Large intestine (tissue), 3 donors: ENCODE results near the gene SH3GL3. TPM values are rescaled to one million over a fixed set of nuclear protein-coding genes. Genes with fewer than 3 reads are reported as not detected.

Experiments used
- DNase-seq, 2 donors: peaks; one replicate each; pipeline versions ENCODE4 v3.0.0 to v3.0.0-alpha.2; 2013
- H3K27ac ChIP-seq: one replicate; pipeline ENCODE4 v1.5.1; 2013; ENCODE audit warnings: low read length
- H3K27me3 ChIP-seq: 2 replicates; pipeline ENCODE4 v1.6.1; 2013; ENCODE audit warnings: low read length; ENCODE audit not compliant: control insufficient read depth, insufficient read depth
- H3K36me3 ChIP-seq: 2 replicates; pipeline ENCODE4 v1.6.1; 2013; ENCODE audit warnings: low read length; ENCODE audit not compliant: control insufficient read depth, insufficient read depth
- H3K4me1 ChIP-seq: one replicate; pipeline ENCODE4 v1.6.1; 2013; ENCODE audit warnings: low read length; ENCODE audit not compliant: control insufficient read depth, insufficient read depth
- H3K4me3 ChIP-seq: one replicate; pipeline ENCODE4 v1.5.1; 2013; ENCODE audit warnings: low read length
- H3K9me3 ChIP-seq: one replicate; pipeline ENCODE4 v1.6.1; 2013; ENCODE audit warnings: mild to moderate bottlenecking, low read depth, low read length, moderate library complexity; ENCODE audit not compliant: control insufficient read depth
- WGBS: methylation state at CpG from one replicate; pipeline ENCODE4 v1.1.5; 2013; ENCODE audit warnings: low lambda C conversion rate; ENCODE audit not compliant: insufficient coverage; 5-methylcytosine and 5-hydroxymethylcytosine counted together
- polyA plus RNA-seq: library from polyadenylated mRNA; unstranded; fragments of 120-200 nt; gene quantifications from one replicate; pipeline ENCODE4 v1.2.1, GENCODE V29; 2013

Gene SH3GL3
- polyA plus RNA-seq, 1 donor: 4.7 TPM

DNA sequence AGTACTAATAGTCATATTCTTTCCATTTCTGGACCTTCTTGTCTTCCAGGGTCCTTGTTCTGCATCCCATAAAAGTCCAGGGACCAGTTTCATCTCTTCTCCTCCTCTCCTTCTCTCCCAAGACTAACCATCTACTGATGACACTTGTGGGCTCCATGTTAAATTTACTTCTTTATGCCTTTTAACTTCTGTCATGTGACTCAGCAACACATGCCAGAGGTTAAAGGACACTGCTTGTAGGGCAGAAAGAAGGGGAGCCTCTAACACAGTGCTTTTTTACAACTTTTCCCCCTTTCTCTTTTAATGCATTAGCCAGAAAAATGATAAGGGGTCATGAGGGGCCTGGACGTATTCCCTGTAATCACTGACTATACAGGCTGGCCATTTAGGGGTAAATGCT is 10.0 kb downstream of the SH3GL3 start:
- Histone ChIP-seq H3K27me3 (no peaks in the 10 kb centered on the region), H3K27ac (no peak overlapping the region), H3K4me1 (no peaks in the 10 kb centered on the region), H3K36me3 (no peaks in the 10 kb centered on the region), H3K4me3 (no peak overlapping the region), H3K9me3 (no peaks in the 10 kb centered on the region)
- no CpG with 5 or more reads among the region's 1 CpG for WGBS
- no peak for DNase-seq

- Histone ChIP-seq H3K4me1 (no peaks in the 10 kb centered on the region), H3K27ac (no peak overlapping the region), H3K4me3 (no peak overlapping the region), H3K36me3 (no peaks in the 10 kb centered on the region), H3K27me3 (no peaks in the 10 kb centered on the region), H3K9me3 (no peaks in the 10 kb centered on the region)
- no CpG with 5 or more reads among the region's 3 CpGs for WGBS
- DNase-seq: no peak
Measured at GRCh38 chr15:83458381-83458780, 11.2 kb downstream of the SH3GL3 start.

DNA sequence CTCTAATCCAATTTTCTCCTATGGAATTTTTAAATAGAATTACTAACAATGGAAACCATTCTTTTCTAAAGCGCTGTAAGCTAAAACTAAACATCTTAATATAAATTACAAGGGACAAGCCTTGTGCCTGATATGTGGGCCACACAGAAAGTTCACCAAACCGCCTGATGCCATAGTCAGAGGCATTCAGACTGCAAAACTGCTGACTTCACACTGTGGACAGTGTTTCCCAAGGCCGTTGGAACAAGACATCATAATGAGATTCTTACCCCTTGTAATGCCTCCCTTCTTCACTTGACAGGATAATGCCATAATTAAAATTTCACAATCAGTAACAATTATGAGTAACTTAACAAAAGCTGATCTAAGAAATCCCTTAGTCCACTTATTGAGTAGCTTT is 14.9 kb downstream of the SH3GL3 start:
- WGBS: no CpG with 5 or more reads among the region's 3 CpGs
- Histone ChIP-seq H3K27me3 (no peaks in the 10 kb centered on the region), H3K9me3 (no peaks in the 10 kb centered on the region), H3K4me3 (no peak overlapping the region), H3K4me1 (no peaks in the 10 kb centered on the region), H3K36me3 (no peaks in the 10 kb centered on the region), H3K27ac (no peak overlapping the region)
- no peak for DNase-seq

DNA sequence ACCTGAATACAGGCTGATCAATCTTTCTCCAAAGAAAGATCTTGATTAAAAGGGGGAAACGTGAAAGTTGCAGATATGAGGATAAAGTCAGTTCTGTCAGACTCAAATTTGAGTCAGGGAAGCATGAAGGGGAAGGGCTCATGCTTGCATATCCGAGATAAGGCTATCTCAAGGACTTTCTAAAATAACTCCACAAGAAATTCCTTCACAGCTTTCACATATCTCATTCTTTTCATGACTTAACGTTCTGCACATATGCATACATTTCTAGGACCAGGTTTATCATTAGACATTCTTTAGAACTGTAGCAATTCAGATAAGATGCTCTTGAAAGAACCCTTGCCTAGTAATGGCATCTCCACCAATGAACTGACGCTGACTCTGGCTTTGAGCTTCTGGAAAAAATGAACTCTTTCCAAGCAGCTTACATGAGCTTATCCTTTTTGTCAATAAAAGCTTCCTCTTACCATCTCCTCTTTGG is 15.9 kb downstream of the SH3GL3 start:
- H3K9me3 ChIP-seq: no peaks in the 10 kb centered on the region
- H3K27me3 ChIP-seq: no peaks in the 10 kb centered on the region
- H3K4me3 ChIP-seq: no peak overlapping the region
- H3K27ac ChIP-seq: no peak overlapping the region
- H3K36me3 ChIP-seq: no peaks in the 10 kb centered on the region
- H3K4me1 ChIP-seq: no peaks in the 10 kb centered on the region
- 20% methylated on average over 2 of the region's 4 CpGs for WGBS
- DNase-seq: no peak

DNA sequence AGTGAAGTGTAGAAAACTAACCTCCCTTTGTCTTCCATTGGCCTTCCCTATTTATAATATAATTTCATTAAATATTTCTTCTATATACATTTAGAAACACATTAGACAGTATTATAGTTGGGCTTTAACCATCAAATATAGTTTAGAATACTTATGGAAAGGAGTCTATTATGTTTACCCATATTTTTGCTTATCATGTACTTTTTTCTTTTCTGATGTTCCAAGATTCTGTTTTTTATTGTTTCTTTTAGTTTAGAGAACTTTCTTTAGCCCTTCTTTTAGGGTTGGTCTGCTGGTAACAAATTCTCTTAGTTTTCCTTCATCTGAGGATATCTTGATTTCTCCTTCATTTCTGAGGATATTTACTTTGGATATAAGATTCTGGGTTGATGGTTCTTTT is 23.7 kb downstream of the SH3GL3 start:
- Histone ChIP-seq H3K4me1 (no peaks in the 10 kb centered on the region), H3K27me3 (no peaks in the 10 kb centered on the region), H3K36me3 (no peaks in the 10 kb centered on the region), H3K4me3 (no peak overlapping the region), H3K9me3 (no peaks in the 10 kb centered on the region), H3K27ac (no peak overlapping the region)
- DNase-seq: no peak

GRCh38 chr15:83471307-83471866 is 24.2 kb downstream of the SH3GL3 start:
- Histone ChIP-seq H3K27me3 (no peaks in the 10 kb centered on the region), H3K36me3 (no peaks in the 10 kb centered on the region), H3K4me3 (no peak overlapping the region), H3K27ac (no peak overlapping the region), H3K4me1 (no peaks in the 10 kb centered on the region), H3K9me3 (no peaks in the 10 kb centered on the region)
- no CpG with 5 or more reads among the region's 1 CpG for WGBS
- DNase-seq: no peak

GRCh38 chr15:83472151-83472550 is 25.0 kb downstream of the SH3GL3 start:
- Histone ChIP-seq H3K4me1 (no peaks in the 10 kb centered on the region), H3K36me3 (no peaks in the 10 kb centered on the region), H3K27ac (no peak overlapping the region), H3K4me3 (no peak overlapping the region), H3K9me3 (no peaks in the 10 kb centered on the region), H3K27me3 (no peaks in the 10 kb centered on the region)
- WGBS: 100% methylated on average over 1 of the region's 3 CpGs
- no peak for DNase-seq

DNA sequence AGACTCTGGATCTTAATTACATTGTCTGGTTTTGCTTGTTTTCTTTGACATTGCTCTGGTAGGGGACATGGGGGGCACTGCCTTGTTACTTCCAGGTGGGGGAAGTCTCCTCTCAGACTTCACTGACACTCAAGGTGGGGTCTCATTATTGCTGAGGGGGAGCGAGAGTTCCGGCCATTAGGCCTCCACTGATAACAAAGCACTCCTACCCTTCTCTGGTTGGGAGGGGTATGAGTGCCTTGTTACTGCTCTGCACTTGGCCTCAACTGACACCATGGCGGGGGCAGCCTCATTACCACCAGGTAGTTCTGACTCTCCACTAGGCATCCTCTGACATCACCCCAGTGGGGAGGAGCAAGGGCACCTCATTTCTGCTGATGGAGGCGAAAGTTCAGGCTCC is 25.7 kb downstream of the SH3GL3 start:
- no peak for DNase-seq
- H3K27me3 ChIP-seq: no peaks in the 10 kb centered on the region
- H3K4me3 ChIP-seq: no peak overlapping the region
- H3K27ac ChIP-seq: no peak overlapping the region
- H3K4me1 ChIP-seq: no peaks in the 10 kb centered on the region
- H3K9me3 ChIP-seq: no peaks in the 10 kb centered on the region
- H3K36me3 ChIP-seq: no peaks in the 10 kb centered on the region
- no CpG with 5 or more reads among the region's 4 CpGs for WGBS

GRCh38 chr15:83474578-83474977 is 27.4 kb downstream of the SH3GL3 start:
- no peaks in the 10 kb centered on the region for H3K9me3 ChIP-seq
- H3K4me3 ChIP-seq: no peak overlapping the region
- WGBS: no CpG with 5 or more reads among the region's 4 CpGs
- H3K27ac ChIP-seq: no peak overlapping the region
- H3K4me1 ChIP-seq: no peaks in the 10 kb centered on the region
- no peak for DNase-seq
- H3K27me3 ChIP-seq: no peaks in the 10 kb centered on the region
- H3K36me3 ChIP-seq: no peaks in the 10 kb centered on the region

GRCh38 chr15:83475551-83475950 is 28.4 kb downstream of the SH3GL3 start:
- Histone ChIP-seq H3K9me3 (no peaks in the 10 kb centered on the region), H3K27ac (no peak overlapping the region), H3K27me3 (no peaks in the 10 kb centered on the region), H3K36me3 (no peaks in the 10 kb centered on the region), H3K4me1 (no peaks in the 10 kb centered on the region), H3K4me3 (no peak overlapping the region)
- WGBS: 100% methylated on average over 1 of the region's 2 CpGs
- no peak for DNase-seq

DNA sequence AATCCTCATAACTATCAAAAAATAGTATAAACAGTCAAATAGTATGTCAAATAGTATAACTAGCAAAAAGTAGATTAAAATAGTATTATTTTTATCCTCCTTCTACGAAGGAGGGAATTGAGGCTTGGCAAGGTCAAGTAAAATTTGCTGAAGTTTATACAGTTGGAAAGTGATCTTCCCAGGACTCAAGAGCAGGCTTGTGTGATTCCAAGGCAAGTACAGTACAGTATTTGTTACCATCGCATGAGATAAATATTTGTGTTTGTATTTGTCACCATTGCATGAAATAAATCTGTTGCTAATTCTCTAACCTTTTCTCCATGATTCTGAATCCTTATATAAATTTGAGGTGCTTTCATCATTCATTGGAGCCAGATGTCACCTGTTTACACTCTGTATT is 28.9 kb downstream of the SH3GL3 start:
- Histone ChIP-seq H3K27me3 (no peaks in the 10 kb centered on the region), H3K4me3 (no peak overlapping the region), H3K27ac (no peak overlapping the region), H3K36me3 (no peaks in the 10 kb centered on the region), H3K9me3 (no peaks in the 10 kb centered on the region), H3K4me1 (no peaks in the 10 kb centered on the region)
- no peak for DNase-seq
- WGBS: no CpG with 5 or more reads among the region's 2 CpGs
